ENCODE data around the gene IFT22. TPM values are rescaled to one million over a fixed set of nuclear protein-coding genes. Genes with fewer than 3 reads are reported as not detected.
"Not testable (repeated sequence)": the region's sequence is repeated elsewhere in the genome, so short reads cannot be mapped to it uniquely, and the experiment has no call there.

IFT22 gene
- total RNA-seq, 1 donor from 2014 or later: 30.1 TPM

DNA sequence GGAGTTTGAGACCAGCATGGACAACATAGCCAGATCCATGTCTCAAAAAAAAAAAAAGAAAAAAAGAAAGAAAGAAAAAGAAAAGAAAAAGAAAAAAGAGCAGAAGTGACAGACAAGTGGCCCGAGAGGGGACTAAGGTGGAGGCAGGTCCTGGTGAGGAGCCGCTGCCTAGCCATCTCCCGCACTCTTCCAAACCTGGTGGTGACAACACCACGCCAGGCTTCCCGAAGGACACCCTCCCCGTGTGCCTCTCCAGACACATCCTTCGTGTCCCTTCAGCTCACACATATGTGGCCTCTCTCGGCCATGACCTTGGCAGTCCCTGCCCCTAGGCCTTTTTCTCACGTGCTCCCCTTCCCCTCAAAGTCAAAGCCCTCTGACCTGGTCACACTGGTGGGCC is 36.4 kb downstream of the IFT22 start:
- Mint-ChIP-seq H3K4me1 (peaks cover 5% of the 10 kb centered on the region), H3K4me3 (no peak overlapping the region), H3K9me3 (no peaks in the 10 kb centered on the region), H3K36me3 (no peaks in the 10 kb centered on the region), H3K27me3 (ENCODE audit: insufficient read depth, low read depth) (peaks cover 6% of the 10 kb centered on the region), H3K27ac (no peak overlapping the region)
- no peak overlapping the region for H3K4me2 ChIP-seq
- H3K27ac ChIP-seq: no peak overlapping the region
- no peaks in the 10 kb centered on the region for H3K79me2 ChIP-seq (ENCODE audit: low read depth)
- no peaks in the 10 kb centered on the region for H3K9me3 ChIP-seq (ENCODE audit: low read depth)
- H3K9ac ChIP-seq: no peak overlapping the region
- DNase-seq (ENCODE audit: low spot score): no peak
- no peaks in the 10 kb centered on the region for H4K20me1 ChIP-seq (ENCODE audit: low read depth)
- no peaks in the 10 kb centered on the region for H3F3A ChIP-seq (ENCODE audit: low read depth)
- TF ChIP-seq EZH2 (IDR thresholded peaks at IDR 0.05) (no peak), EZH2phosphoT487 (IDR thresholded peaks at IDR 0.05) (no peak)
- TF ChIP-seq, protein P1, sequence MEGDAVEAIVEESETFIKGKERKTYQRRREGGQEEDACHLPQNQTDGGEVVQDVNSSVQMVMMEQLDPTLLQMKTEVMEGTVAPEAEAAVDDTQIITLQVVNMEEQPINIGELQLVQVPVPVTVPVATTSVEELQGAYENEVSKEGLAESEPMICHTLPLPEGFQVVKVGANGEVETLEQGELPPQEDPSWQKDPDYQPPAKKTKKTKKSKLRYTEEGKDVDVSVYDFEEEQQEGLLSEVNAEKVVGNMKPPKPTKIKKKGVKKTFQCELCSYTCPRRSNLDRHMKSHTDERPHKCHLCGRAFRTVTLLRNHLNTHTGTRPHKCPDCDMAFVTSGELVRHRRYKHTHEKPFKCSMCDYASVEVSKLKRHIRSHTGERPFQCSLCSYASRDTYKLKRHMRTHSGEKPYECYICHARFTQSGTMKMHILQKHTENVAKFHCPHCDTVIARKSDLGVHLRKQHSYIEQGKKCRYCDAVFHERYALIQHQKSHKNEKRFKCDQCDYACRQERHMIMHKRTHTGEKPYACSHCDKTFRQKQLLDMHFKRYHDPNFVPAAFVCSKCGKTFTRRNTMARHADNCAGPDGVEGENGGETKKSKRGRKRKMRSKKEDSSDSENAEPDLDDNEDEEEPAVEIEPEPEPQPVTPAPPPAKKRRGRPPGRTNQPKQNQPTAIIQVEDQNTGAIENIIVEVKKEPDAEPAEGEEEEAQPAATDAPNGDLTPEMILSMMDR (IDR thresholded peaks at IDR 0.05): no peak
- no peaks in the 10 kb centered on the region for H3K4me1 ChIP-seq
- H3K4me3 ChIP-seq: no peak overlapping the region
- H3K27me3 ChIP-seq: no peaks in the 10 kb centered on the region
- no peaks in the 10 kb centered on the region for H3K36me3 ChIP-seq
- no peak overlapping the region for H2AFZ ChIP-seq (replicated peaks)

GRCh38 chr7:101280912-101281311 is 40.7 kb downstream of the IFT22 start:
- not testable (repeated sequence) for H3K4me2 ChIP-seq; H3K27me3 Mint-ChIP-seq (ENCODE audit: insufficient read depth, low read depth)
- peak overlapping the region; percentile 79 for H3K27ac Mint-ChIP-seq

DNA sequence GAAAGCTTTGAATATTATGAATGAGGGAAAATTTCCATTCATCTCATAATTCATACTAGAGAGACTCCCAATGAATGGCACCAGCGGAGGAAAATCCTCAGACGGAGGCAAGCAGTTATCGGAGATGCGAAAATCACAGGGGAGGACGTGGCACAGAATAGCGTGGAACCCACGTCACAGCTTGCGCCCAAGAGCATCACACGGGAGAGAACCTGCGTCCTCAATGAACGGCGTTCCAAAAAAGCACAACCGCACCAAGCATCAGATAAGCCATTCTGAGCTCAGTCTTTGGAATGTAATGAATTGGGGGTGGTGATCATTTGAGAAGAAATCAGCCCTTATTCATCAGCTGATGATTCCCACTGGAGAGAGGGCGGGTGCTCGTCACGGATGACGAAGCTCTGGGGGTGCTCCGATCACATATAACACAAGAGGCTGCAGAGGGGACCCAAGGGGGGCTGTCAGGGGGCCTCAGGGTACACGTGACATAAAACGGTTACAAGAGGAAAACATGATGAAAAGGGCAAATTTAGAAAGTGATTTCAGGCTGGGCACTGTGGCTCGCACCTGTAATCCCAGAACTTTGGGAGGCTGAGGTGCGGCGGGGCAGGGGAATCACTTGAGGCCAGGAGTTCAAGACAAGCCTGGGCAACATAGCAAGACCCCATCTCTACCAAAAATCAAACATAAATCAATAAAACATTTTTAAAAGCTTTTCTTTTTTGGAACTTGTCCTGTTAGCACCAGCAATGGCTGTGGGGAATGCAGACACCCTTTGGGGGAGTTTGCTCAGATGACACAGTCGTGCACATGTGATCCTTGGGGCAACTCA is 42.9 kb downstream of the IFT22 start:
- Histone ChIP-seq H3K27ac (no peak overlapping the region), H3K36me3 (no peaks in the 10 kb centered on the region), H3K79me2 (ENCODE audit: low read depth) (no peaks in the 10 kb centered on the region), H2AFZ (replicated peaks) (no peak overlapping the region), H3F3A (ENCODE audit: low read depth) (no peaks in the 10 kb centered on the region), H3K4me3 (no peak overlapping the region), H3K4me1 (no peaks in the 10 kb centered on the region), H4K20me1 (ENCODE audit: low read depth) (no peaks in the 10 kb centered on the region), H3K27me3 (no peaks in the 10 kb centered on the region), H3K9me3 (ENCODE audit: low read depth) (no peaks in the 10 kb centered on the region), H3K4me2 (no peak overlapping the region), H3K9ac (no peak overlapping the region)
- Mint-ChIP-seq H3K4me1 (peaks cover 5% of the 10 kb centered on the region), H3K9me3 (peaks cover 3% of the 10 kb centered on the region), H3K36me3 (no peaks in the 10 kb centered on the region), H3K27ac (no peak overlapping the region), H3K4me3 (no peak overlapping the region), H3K27me3 (ENCODE audit: insufficient read depth, low read depth) (peaks cover 5% of the 10 kb centered on the region)
- TF ChIP-seq, protein P1 (IDR thresholded peaks at IDR 0.05): no peak
- TF ChIP-seq EZH2phosphoT487 (IDR thresholded peaks at IDR 0.05) (no peak), EZH2 (IDR thresholded peaks at IDR 0.05) (no peak)
- DNase-seq (ENCODE audit: low spot score): no peak

More at GRCh38 chr7:101280912-101281311, 40.7 kb downstream of the IFT22 start:
- H3K9ac ChIP-seq; DNase-seq (ENCODE audit: low spot score); H3K4me1 ChIP-seq; H2AFZ ChIP-seq (replicated peaks); H3K4me1 Mint-ChIP-seq; H3K36me3 ChIP-seq; H3K9me3 Mint-ChIP-seq; H3F3A ChIP-seq (ENCODE audit: low read depth); H4K20me1 ChIP-seq (ENCODE audit: low read depth); H3K27me3 ChIP-seq; H3K4me3 ChIP-seq; H3K4me3 Mint-ChIP-seq; H3K79me2 ChIP-seq (ENCODE audit: low read depth); H3K27ac ChIP-seq; H3K9me3 ChIP-seq (ENCODE audit: low read depth); H3K36me3 Mint-ChIP-seq: not testable (repeated sequence)

DNA sequence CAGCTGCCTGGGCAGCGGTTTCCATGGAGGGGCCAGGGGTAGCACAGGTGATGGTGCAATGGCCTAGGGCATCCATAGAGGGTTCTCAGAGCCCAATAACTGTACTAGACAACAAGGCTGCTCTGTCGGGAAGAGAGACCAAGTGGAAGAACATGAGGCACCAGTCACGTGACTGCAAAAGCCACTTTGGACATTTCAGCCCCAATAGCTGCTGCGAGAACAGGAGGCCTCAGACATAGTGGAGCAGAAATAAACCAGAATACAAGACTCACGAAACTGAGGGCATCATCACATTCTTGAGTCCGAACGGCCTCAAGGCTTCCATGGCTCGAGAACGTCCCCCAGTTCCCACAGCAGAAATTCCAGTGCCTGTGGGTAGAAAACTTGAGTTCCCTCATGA is 44.5 kb downstream of the IFT22 start:
- Mint-ChIP-seq H3K36me3 (no peaks in the 10 kb centered on the region), H3K4me3 (no peak overlapping the region), H3K27me3 (ENCODE audit: insufficient read depth, low read depth) (peaks cover 5% of the 10 kb centered on the region), H3K27ac (no peak overlapping the region), H3K4me1 (peaks cover 11% of the 10 kb centered on the region), H3K9me3 (peaks cover 3% of the 10 kb centered on the region)
- Histone ChIP-seq H3K27me3 (no peaks in the 10 kb centered on the region), H3K36me3 (no peaks in the 10 kb centered on the region), H3K4me1 (peaks cover 9% of the 10 kb centered on the region), H4K20me1 (ENCODE audit: low read depth) (no peaks in the 10 kb centered on the region), H2AFZ (replicated peaks) (no peak overlapping the region), H3F3A (ENCODE audit: low read depth) (no peaks in the 10 kb centered on the region), H3K27ac (no peak overlapping the region), H3K4me2 (no peak overlapping the region), H3K9ac (no peak overlapping the region), H3K79me2 (ENCODE audit: low read depth) (no peaks in the 10 kb centered on the region), H3K4me3 (no peak overlapping the region), H3K9me3 (ENCODE audit: low read depth) (no peaks in the 10 kb centered on the region)
- no peak for DNase-seq (ENCODE audit: low spot score)
- TF ChIP-seq EZH2phosphoT487 (IDR thresholded peaks at IDR 0.05) (no peak), EZH2 (IDR thresholded peaks at IDR 0.05) (no peak)
- TF ChIP-seq, protein P1 (IDR thresholded peaks at IDR 0.05): no peak

Measured in neural progenitor cell (in vitro differentiated cells).